Testis (tissue), 2 donors: ENCODE results near the gene REG1A.

ENCODE experiments used
- POLR2A ChIP-seq: fragments of 450-650 bp; IDR thresholded peaks from one replicate; pipeline ENCODE4 v1.6.1; 2017; ENCODE audit warnings: antibody characterized with exemption, mild to moderate bottlenecking, moderate library complexity
- TF ChIP-seq, protein P1 (sequence below), 3 experiments: fragments of 450-650 bp in 2 of 3; fragments of 200-600 bp in 1 of 3; sonication (generic) in 1 of 3; IDR thresholded peaks; one replicate each; pipeline ENCODE4 v1.5.1; 2016 to 2019; ENCODE audit warnings: antibody characterized with exemption in 3 of 3, mild to moderate bottlenecking in 2 of 3, moderate library complexity in 1 of 3

GRCh38 chr2:79100285-79100684 is 20.0 kb upstream of the REG1A start:
- TF ChIP-seq, protein P1, sequence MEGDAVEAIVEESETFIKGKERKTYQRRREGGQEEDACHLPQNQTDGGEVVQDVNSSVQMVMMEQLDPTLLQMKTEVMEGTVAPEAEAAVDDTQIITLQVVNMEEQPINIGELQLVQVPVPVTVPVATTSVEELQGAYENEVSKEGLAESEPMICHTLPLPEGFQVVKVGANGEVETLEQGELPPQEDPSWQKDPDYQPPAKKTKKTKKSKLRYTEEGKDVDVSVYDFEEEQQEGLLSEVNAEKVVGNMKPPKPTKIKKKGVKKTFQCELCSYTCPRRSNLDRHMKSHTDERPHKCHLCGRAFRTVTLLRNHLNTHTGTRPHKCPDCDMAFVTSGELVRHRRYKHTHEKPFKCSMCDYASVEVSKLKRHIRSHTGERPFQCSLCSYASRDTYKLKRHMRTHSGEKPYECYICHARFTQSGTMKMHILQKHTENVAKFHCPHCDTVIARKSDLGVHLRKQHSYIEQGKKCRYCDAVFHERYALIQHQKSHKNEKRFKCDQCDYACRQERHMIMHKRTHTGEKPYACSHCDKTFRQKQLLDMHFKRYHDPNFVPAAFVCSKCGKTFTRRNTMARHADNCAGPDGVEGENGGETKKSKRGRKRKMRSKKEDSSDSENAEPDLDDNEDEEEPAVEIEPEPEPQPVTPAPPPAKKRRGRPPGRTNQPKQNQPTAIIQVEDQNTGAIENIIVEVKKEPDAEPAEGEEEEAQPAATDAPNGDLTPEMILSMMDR (IDR thresholded peaks at IDR 0.05), result no peak
- TF ChIP-seq POLR2A, result no peak
